Uterus (tissue), 2 donors: ENCODE results near the gene GALK2.

Source experiments
- CTCF ChIP-seq, 4 experiments: fragments of 200-600 bp in 2 of 4; fragments of 450-650 bp in 2 of 4; sonication (generic) in 2 of 4; IDR thresholded peaks; one replicate each; pipeline ENCODE4 v1.5.1; 2016 to 2019; ENCODE audit warnings: antibody characterized with exemption in 4 of 4, mild to moderate bottlenecking in 2 of 4, moderate library complexity in 1 of 4
- POLR2A ChIP-seq, 2 donors: fragments of 450-650 bp; IDR thresholded peaks; one replicate each; pipeline ENCODE4 v1.6.1; 2016; ENCODE audit warnings: antibody characterized with exemption in 2 of 2, mild to moderate bottlenecking in 1 of 2, moderate library complexity in 1 of 2

- no peak for TF ChIP-seq POLR2A (IDR thresholded peaks at IDR 0.05)
- TF ChIP-seq CTCF (IDR thresholded peaks at IDR 0.05), result no peak
Observed at GRCh38 chr15:49290191-49290590, 120.1 kb downstream of the GALK2 start.
